ENCODE data around the gene GABRQ. TPM values are rescaled to one million over a fixed set of nuclear protein-coding genes. Genes with fewer than 3 reads are reported as not detected.

Gene GABRQ
- total RNA-seq, 4 donors from 2014 or later = not detected

DNA sequence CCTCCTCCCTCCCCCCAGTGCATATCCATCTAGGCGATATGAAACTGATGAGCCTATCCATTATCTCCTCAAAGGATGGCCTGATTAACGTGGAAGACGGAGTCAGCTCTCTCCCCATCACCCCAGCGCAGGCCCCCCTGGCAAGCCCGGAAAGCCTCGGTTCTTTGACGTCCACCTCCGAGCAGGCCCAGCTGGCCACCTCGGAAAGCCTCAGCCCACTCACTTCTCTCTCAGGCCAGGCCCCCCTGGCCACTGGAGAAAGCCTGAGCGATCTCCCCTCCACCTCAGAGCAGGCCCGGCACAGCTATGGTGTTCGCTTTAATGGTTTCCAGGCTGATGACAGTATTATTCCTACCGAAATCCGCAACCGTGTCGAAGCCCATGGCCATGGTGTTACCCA lies 14.8 kb downstream of the GABRQ start:
- intact Hi-C loops (cut with DNase I; ENCODE audit: low total_unique reads) = no loop called here
- DNase-seq (no peak), ATAC-seq (no peak)
- no peaks in the 10 kb centered on the region for H3K27me3 ChIP-seq
- H3K27ac ChIP-seq = no peak overlapping the region
- no peak overlapping the region for H3K4me3 ChIP-seq
- H3K4me1 ChIP-seq = no peaks in the 10 kb centered on the region
- in situ Hi-C loops (cut with MboI; ENCODE audit: low sequenced_read_pairs in 4 of 4) = no loop called here
- H3K9me3 ChIP-seq = no peaks in the 10 kb centered on the region
- TF ChIP-seq POLR2A (IDR thresholded peaks at IDR 0.05) = no peak
- no peak for TF ChIP-seq CTCF (IDR thresholded peaks at IDR 0.05 in 4 of 5, conservative IDR thresholded peaks at IDR 0.05 in 1 of 5)
- no peaks in the 10 kb centered on the region for H3K36me3 ChIP-seq

DNA sequence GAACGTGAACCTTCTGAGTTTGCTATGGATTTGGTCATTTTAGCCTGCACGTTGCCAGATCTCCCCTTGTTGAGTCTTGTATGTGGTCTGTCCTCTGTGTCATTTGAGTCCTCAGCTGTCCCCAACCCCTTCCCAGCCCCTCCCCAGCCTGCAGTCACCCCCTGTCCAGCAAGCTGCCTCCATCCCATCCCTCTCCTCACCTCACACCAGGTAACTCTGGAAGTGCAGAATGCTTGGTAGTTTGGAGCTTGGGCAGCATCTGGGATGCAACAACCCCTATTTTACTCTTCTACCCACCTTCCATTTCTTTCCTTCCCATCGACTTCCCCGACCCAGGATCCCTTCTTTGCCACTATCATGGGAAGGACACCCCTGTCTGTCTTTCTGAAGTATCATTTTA lies 18.4 kb downstream of the GABRQ start:
- no peaks in the 10 kb centered on the region for H3K9me3 ChIP-seq
- ATAC-seq (no peak), DNase-seq (no peak)

DNA sequence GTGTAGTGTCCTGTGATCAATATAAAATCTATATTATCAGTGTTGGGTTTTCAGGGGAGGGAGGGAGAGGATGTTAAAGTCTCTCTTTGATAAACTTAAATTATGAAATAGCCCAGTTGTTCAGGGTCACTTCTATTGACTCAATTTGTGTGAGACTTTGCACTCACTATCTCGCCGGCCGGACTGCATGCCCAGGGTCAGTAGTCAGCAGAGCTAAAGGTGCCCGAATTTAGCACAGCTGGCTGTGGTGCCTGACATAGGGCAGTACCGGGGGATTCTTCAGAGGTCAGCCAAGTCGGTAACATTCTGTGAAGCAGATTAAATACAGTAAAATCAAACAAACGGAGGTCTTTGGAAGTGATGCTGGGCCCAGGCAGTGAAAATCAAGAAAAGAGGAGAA lies 19.2 kb downstream of the GABRQ start:
- intact Hi-C loops (cut with DNase I; ENCODE audit: low total_unique reads) (no loop called here), in situ Hi-C loops (cut with MboI; ENCODE audit: low sequenced_read_pairs in 4 of 4) (no loop called here)
- Histone ChIP-seq H3K9me3 (no peaks in the 10 kb centered on the region), H3K36me3 (no peaks in the 10 kb centered on the region), H3K27ac (no peak overlapping the region), H3K27me3 (no peaks in the 10 kb centered on the region), H3K4me3 (no peak overlapping the region), H3K4me1 (no peaks in the 10 kb centered on the region)
- no peak for DNase-seq
- TF ChIP-seq POLR2A (IDR thresholded peaks at IDR 0.05) (no peak), CTCF (IDR thresholded peaks at IDR 0.05 in 4 of 5, conservative IDR thresholded peaks at IDR 0.05 in 1 of 5) (no peak)
- ATAC-seq = no peak

More for the DNA sequence above, 18.4 kb downstream of the GABRQ start:
- Histone ChIP-seq H3K4me1 (no peaks in the 10 kb centered on the region), H3K27me3 (no peaks in the 10 kb centered on the region), H3K36me3 (no peaks in the 10 kb centered on the region), H3K27ac (no peak overlapping the region), H3K4me3 (no peak overlapping the region)
- intact Hi-C loops (cut with DNase I; ENCODE audit: low total_unique reads) = no loop called here
- no peak for TF ChIP-seq CTCF (IDR thresholded peaks at IDR 0.05 in 4 of 5, conservative IDR thresholded peaks at IDR 0.05 in 1 of 5)
- TF ChIP-seq POLR2A (IDR thresholded peaks at IDR 0.05) = no peak
- in situ Hi-C loops (cut with MboI; ENCODE audit: low sequenced_read_pairs in 4 of 4) = no loop called here

- H3K4me1 ChIP-seq = no peaks in the 10 kb centered on the region
- H3K4me3 ChIP-seq = no peak overlapping the region
- no peaks in the 10 kb centered on the region for H3K27me3 ChIP-seq
- TF ChIP-seq POLR2A (IDR thresholded peaks at IDR 0.05) = no peak
- TF ChIP-seq CTCF (IDR thresholded peaks at IDR 0.05 in 4 of 5, conservative IDR thresholded peaks at IDR 0.05 in 1 of 5) = no peak
- DNase-seq = no peak
- no peak overlapping the region for H3K27ac ChIP-seq
- intact Hi-C loops (cut with DNase I; ENCODE audit: low total_unique reads) = no loop called here
- ATAC-seq = no peak
- in situ Hi-C loops (cut with MboI; ENCODE audit: low sequenced_read_pairs in 4 of 4) = no loop called here
- H3K36me3 ChIP-seq = no peaks in the 10 kb centered on the region
- H3K9me3 ChIP-seq = no peaks in the 10 kb centered on the region
These were observed 20.6 kb downstream of the GABRQ start for GRCh38 chrX:152658302-152658701.

DNA sequence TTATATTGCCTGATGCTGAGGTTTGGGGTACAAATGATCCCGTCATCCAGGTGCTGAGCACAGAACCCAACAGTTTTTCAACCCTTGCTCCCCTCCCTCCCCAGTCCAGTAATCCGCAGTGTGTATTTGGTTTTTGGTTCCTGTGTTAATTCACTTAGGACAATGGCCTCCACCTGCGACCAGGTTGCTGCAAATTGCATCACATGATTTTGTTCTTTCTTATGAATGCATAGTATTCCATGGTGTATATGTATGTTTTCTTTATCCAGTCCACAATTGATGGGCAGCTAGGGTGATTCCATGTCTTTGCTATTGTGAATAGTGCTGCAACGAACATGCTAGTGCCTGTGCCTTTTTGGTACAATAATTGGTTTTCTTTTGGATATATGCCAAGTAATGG lies 25.4 kb downstream of the GABRQ start:
- Histone ChIP-seq H3K4me3 (no peak overlapping the region), H3K36me3 (no peaks in the 10 kb centered on the region), H3K4me1 (no peaks in the 10 kb centered on the region), H3K27ac (no peak overlapping the region), H3K27me3 (peaks cover 0 to 3% (median 0%) of the 10 kb centered on the region in 3 donors), H3K9me3 (no peaks in the 10 kb centered on the region)
- intact Hi-C loops (cut with DNase I; ENCODE audit: low total_unique reads) = no loop called here
- in situ Hi-C loops (cut with MboI; ENCODE audit: low sequenced_read_pairs in 4 of 4) = no loop called here
- ATAC-seq (no peak), DNase-seq (no peak)
- TF ChIP-seq CTCF (IDR thresholded peaks at IDR 0.05 in 4 of 5, conservative IDR thresholded peaks at IDR 0.05 in 1 of 5) (no peak), POLR2A (IDR thresholded peaks at IDR 0.05) (no peak)

All from gastrocnemius medialis (tissue), 4 donors.